Kasumi-1 (cell line): ENCODE measurements around the gene DEFB132.

Experiments used
- DNase-seq, 2 experiments: peaks; one replicate each; lab custom pipeline; 2025; lab: John Stamatoyannopoulos, UW

The DEFB132 gene

GRCh38 chr20:263701-264100 lies 6.2 kb downstream of the DEFB132 start:
- no peak for DNase-seq

GRCh38 chr20:266596-267562 lies 9.4 kb downstream of the DEFB132 start:
- DNase-seq = peak; percentile 76 to 80

GRCh38 chr20:270517-270916 lies 13.0 kb downstream of the DEFB132 start:
- no peak for DNase-seq

- no peak for DNase-seq
Observed at GRCh38 chr20:271069-271468, 13.5 kb downstream of the DEFB132 start.

GRCh38 chr20:271528-271927 lies 14.0 kb downstream of the DEFB132 start:
- no peak for DNase-seq

- DNase-seq = no peak
Observed at GRCh38 chr20:272718-273117, 15.2 kb downstream of the DEFB132 start.

- DNase-seq = no peak
Observed at GRCh38 chr20:273884-274283, 16.4 kb downstream of the DEFB132 start.

GRCh38 chr20:275791-276190 lies 18.3 kb downstream of the DEFB132 start:
- no peak for DNase-seq

- no peak for DNase-seq
Observed at GRCh38 chr20:276620-277495, 19.3 kb downstream of the DEFB132 start.

GRCh38 chr20:277496-277781 lies 19.9 kb downstream of the DEFB132 start:
- DNase-seq = no peak

- no peak for DNase-seq
Observed at GRCh38 chr20:278181-278580, 20.7 kb downstream of the DEFB132 start.

- DNase-seq = no peak
Observed at GRCh38 chr20:278607-279571, 21.4 kb downstream of the DEFB132 start.

GRCh38 chr20:284172-284571 lies 26.6 kb downstream of the DEFB132 start:
- DNase-seq = no peak

GRCh38 chr20:286508-286907 lies 29.0 kb downstream of the DEFB132 start:
- DNase-seq = no peak

GRCh38 chr20:288956-289692 lies 31.6 kb downstream of the DEFB132 start:
- no peak for DNase-seq

- peak; percentile 33 to 39 for DNase-seq
Observed at GRCh38 chr20:289693-290083, 32.2 kb downstream of the DEFB132 start.

- DNase-seq = peak; percentile 89 to 90
Observed at GRCh38 chr20:290084-290831, 32.7 kb downstream of the DEFB132 start, which contains the start of gene C20orf96. TSS of gene C20orf96 (minus strand) at chr20:290750. CDS start at chr20:290610, 140 bp downstream.

- no peak for DNase-seq
Observed at GRCh38 chr20:294602-295001, 37.1 kb downstream of the DEFB132 start.

- DNase-seq = no peak
Observed at GRCh38 chr20:295804-296203, 38.3 kb downstream of the DEFB132 start.
